ENCODE results near the gene NDUFS3.
"Not testable (repeated sequence)": the region's sequence is repeated elsewhere in the genome, so short reads cannot be mapped to it uniquely, and the experiment has no call there.

Gene NDUFS3

GRCh38 chr11:47578524-47579494 is at the start of gene NDUFS3, which contains the start of gene KBTBD4:
Gene NDUFS3 (plus strand): TSS chr11:47579074. CDS start chr11:47579092, 18 bp downstream.
Gene KBTBD4 (minus strand): TSS chr11:47578970. CDS start chr11:47578951, 19 bp downstream.
- DNase-seq, result peak; percentile 85

GRCh38 chr11:47529951-47530350 is 48.9 kb upstream of the NDUFS3 start:
- no peak for DNase-seq

- DNase-seq, result not testable (repeated sequence)
Observed at GRCh38 chr11:47530721-47531120, 48.2 kb upstream of the NDUFS3 start.

GRCh38 chr11:47531666-47532065 is 47.2 kb upstream of the NDUFS3 start:
- no peak for DNase-seq

- DNase-seq, result no peak
Observed at GRCh38 chr11:47532597-47533213, 46.2 kb upstream of the NDUFS3 start.

GRCh38 chr11:47533690-47534151 is 45.2 kb upstream of the NDUFS3 start:
- no peak for DNase-seq

GRCh38 chr11:47534704-47535251 is 44.1 kb upstream of the NDUFS3 start:
- DNase-seq, result no peak

GRCh38 chr11:47536915-47537314 is 42.0 kb upstream of the NDUFS3 start:
- no peak for DNase-seq

- peak; percentile 68 for DNase-seq
Observed at GRCh38 chr11:47538741-47539565, 39.9 kb upstream of the NDUFS3 start.

- DNase-seq, result no peak
Observed at GRCh38 chr11:47539681-47540039, 39.2 kb upstream of the NDUFS3 start.

- no peak for DNase-seq
Observed at GRCh38 chr11:47541070-47541469, 37.8 kb upstream of the NDUFS3 start.

- DNase-seq, result no peak
Observed at GRCh38 chr11:47545298-47545697, 33.6 kb upstream of the NDUFS3 start.

GRCh38 chr11:47546274-47546673 is 32.6 kb upstream of the NDUFS3 start:
- not testable (repeated sequence) for DNase-seq

GRCh38 chr11:47550288-47551047 is 28.4 kb upstream of the NDUFS3 start:
- no peak for DNase-seq

- peak; percentile 6 for DNase-seq
Observed at GRCh38 chr11:47551086-47551485, 27.8 kb upstream of the NDUFS3 start.

GRCh38 chr11:47552056-47552565 is 26.8 kb upstream of the NDUFS3 start:
- DNase-seq, result peak; percentile 49

GRCh38 chr11:47552566-47553405 is 26.1 kb upstream of the NDUFS3 start, which contains the start of gene CELF1:
Gene CELF1 (minus strand): TSS chr11:47553132. CDS start chr11:47499523, 53,609 bp downstream.
- peak; percentile 84 for DNase-seq

- no peak for DNase-seq
Observed at GRCh38 chr11:47553406-47553743, 25.5 kb upstream of the NDUFS3 start.

GRCh38 chr11:47557004-47557403 is 21.9 kb upstream of the NDUFS3 start:
- DNase-seq, result not testable (repeated sequence)

GRCh38 chr11:47558695-47559094 is 20.2 kb upstream of the NDUFS3 start:
- DNase-seq, result no peak

- no peak for DNase-seq
Observed at GRCh38 chr11:47560426-47560825, 18.4 kb upstream of the NDUFS3 start.

Measured in kidney glomerular epithelial cell (primary cell).